HepG2 (cell line): Measurements from ENCODE around the gene L1CAM.

Experiments used
- ATF3 ChIP-seq: sonication (generic); formaldehyde crosslinking; IDR thresholded peaks from 2 replicates; pipeline ENCODE4 v1.4.0; 2020; ENCODE audit warnings: missing genetic modification reagents
- ETV5 ChIP-seq: IDR thresholded peaks from 2 replicates; pipeline ENCODE4 v1.6.1; 2018; ENCODE audit warnings: missing biosample characterization, missing genetic modification reagents, inconsistent platforms, borderline replicate concordance
- FOXP4 ChIP-seq: sonication (generic); formaldehyde crosslinking; IDR thresholded peaks from 2 replicates; pipeline ENCODE4 v1.4.0; 2020; ENCODE audit warnings: missing genetic modification reagents
- HOXA5 ChIP-seq: sonication (generic); formaldehyde crosslinking; IDR thresholded peaks from 2 replicates; pipeline ENCODE4 v1.4.0; 2020; ENCODE audit warnings: missing genetic modification reagents
- POLR2AphosphoS5 ChIP-seq: IDR thresholded peaks from 2 replicates; pipeline ENCODE4 v1.6.1; 2012; ENCODE audit warnings: low read depth, low read length
- RBAK ChIP-seq: sonication (generic); formaldehyde crosslinking; IDR thresholded peaks from 2 replicates; pipeline ENCODE4 v1.5.1; 2020; ENCODE audit warnings: mild to moderate bottlenecking, missing genetic modification reagents
- REPIN1 ChIP-seq: sonication (generic); formaldehyde crosslinking; IDR thresholded peaks from 2 replicates; pipeline ENCODE4 v1.8.0; 2022; ENCODE audit warnings: missing genetic modification reagents, low read depth, mild to moderate bottlenecking, borderline replicate concordance
- USF2 ChIP-seq, 2 experiments: sonication (generic) in 1 of 2; formaldehyde crosslinking in 1 of 2; IDR thresholded peaks; 2 replicates each; pipeline versions ENCODE4 v1.5.1 to v1.6.1; 2011 to 2020; ENCODE audit warnings: borderline replicate concordance in 1 of 2, low read depth in 1 of 2, low read length in 1 of 2, mild to moderate bottlenecking in 1 of 2, missing genetic modification reagents in 1 of 2, moderate library complexity in 1 of 2
- ZBTB43 ChIP-seq: sonication (generic); formaldehyde crosslinking; conservative IDR thresholded peaks from 2 replicates; pipeline ENCODE4 v1.4.0; 2020; ENCODE audit warnings: missing genetic modification reagents
- ZNF34 ChIP-seq: sonication (generic); formaldehyde crosslinking; IDR thresholded peaks from 2 replicates; pipeline ENCODE4 v1.4.0; 2020; ENCODE audit warnings: mild to moderate bottlenecking, missing genetic modification reagents, borderline replicate concordance
- ZNF382 ChIP-seq: sonication (generic); formaldehyde crosslinking; IDR thresholded peaks from 2 replicates; pipeline ENCODE4 v1.5.0; 2020; ENCODE audit warnings: missing genetic modification reagents, mild to moderate bottlenecking, borderline replicate concordance
- ZNF430 ChIP-seq: sonication (generic); formaldehyde crosslinking; IDR thresholded peaks from 2 replicates; pipeline ENCODE4 v1.9.0; 2021; ENCODE audit warnings: mild to moderate bottlenecking, missing genetic modification reagents

- TF ChIP-seq ZNF430 (CRISPR knock-in tag) (no peak), HOXA5 (no peak), ETV5 (CRISPR knock-in tag) (no peak), ZNF382 (CRISPR knock-in tag) (no peak), USF2 (IDR thresholded peaks at IDR 0.05; ENCODE audit: low read depth, low read length) (no peak), USF2 (CRISPR knock-in tag; IDR thresholded peaks at IDR 0.05; ENCODE audit: borderline replicate concordance) (no peak), RBAK (CRISPR knock-in tag) (no peak), ZNF34 (no peak), POLR2AphosphoS5 (no peak), REPIN1 (no peak), ZBTB43 (no peak), FOXP4 (no peak), ATF3 (CRISPR knock-in tag) (no peak)
Observed at GRCh38 chrX:153909980-153910360, 24.0 kb upstream of the L1CAM start.
